Cardiac muscle cell (in vitro differentiated cells and primary cell): ENCODE data around the gene SPOCK2. TPM values are rescaled to one million over a fixed set of nuclear protein-coding genes. Genes with fewer than 3 reads are reported as not detected.
"Not testable (repeated sequence)": the region's sequence is repeated elsewhere in the genome, so short reads cannot be mapped to it uniquely, and the experiment has no call there.

Source experiments
- DNase-seq, 2 donors: peaks; one replicate each; pipeline versions ENCODE4 v3.0.0 to v3.0.0-alpha.2; 2010 to 2017; ENCODE audit warnings: low read depth in 1 of 2, low spot score in 1 of 2
- H3K27ac ChIP-seq: fragments of 200-600 bp; sonication (generic); 2 replicates; pipeline ENCODE4 v1.5.1; 2016
- H3K27me3 ChIP-seq: fragments of 200-600 bp; sonication (generic); 2 replicates; pipeline ENCODE4 v1.6.0; 2016; ENCODE audit warnings: control low read depth
- H3K36me3 ChIP-seq: fragments of 200-600 bp; sonication (generic); 2 replicates; pipeline ENCODE4 v1.5.1; 2016; ENCODE audit warnings: control low read depth
- H3K4me1 ChIP-seq: fragments of 200-600 bp; sonication (generic); 2 replicates; pipeline ENCODE4 v1.8.1; 2017; ENCODE audit warnings: low read depth, mild to moderate bottlenecking, mixed run types
- H3K4me3 ChIP-seq: fragments of 200-600 bp; sonication (generic); 2 replicates; pipeline ENCODE4 v1.5.1; 2016; ENCODE audit warnings: mild to moderate bottlenecking
- H3K9me3 ChIP-seq: fragments of 200-600 bp; sonication (generic); 2 replicates; pipeline ENCODE4 v1.5.1; 2017; ENCODE audit warnings: low read depth, mild to moderate bottlenecking, control low read depth
- CTCF ChIP-seq: IDR thresholded peaks from 2 replicates; pipeline ENCODE4 v1.5.1; 2012; ENCODE audit warnings: low read depth, mild to moderate bottlenecking, low read length
- polyA plus RNA-seq: library from polyadenylated mRNA; unstranded; fragments of >200 nt; fragmentation: Nextera tagmentation; extraction: Ambion mirVana; gene quantifications from 2 replicates; pipeline ENCODE4 v1.2.1, GENCODE V29; 2016
- total RNA-seq: library from RNA; depleted of rRNA; stranded (reverse); fragments of >200 nt; gene quantifications from 2 replicates; pipeline ENCODE4 v1.2.3, GENCODE V29; 2016

Gene SPOCK2
- total RNA-seq (1.3 and 5.0 TPM in 2 replicates), polyA plus RNA-seq (0.85 and 3.9 TPM in 2 replicates)

- no peak within 1 kb of the TSS for H3K27ac ChIP-seq
- DNase-seq: peak in 1 of 2 donors; percentile 20
- TF ChIP-seq CTCF: no peak
These were observed at the start of gene SPOCK2 for GRCh38 chr10:72087969-72088888. SPOCK2 (minus strand) TSS chr10:72088551; CDS start chr10:72088328, 223 bp downstream.

GRCh38 chr10:72137583-72137982, 49.2 kb upstream of the SPOCK2 start:
- DNase-seq: no peak
- Histone ChIP-seq H3K27me3 (no peaks in the 10 kb centered on the region), H3K4me3 (no peak overlapping the region), H3K4me1 (no peaks in the 10 kb centered on the region), H3K9me3 (no peaks in the 10 kb centered on the region), H3K27ac (no peak overlapping the region), H3K36me3 (peaks cover under 1% of the 10 kb centered on the region)
- no peak for TF ChIP-seq CTCF

More at GRCh38 chr10:72087969-72088888, at the start of gene SPOCK2:
- peak within 1 kb of the TSS; percentile 35 for H3K4me3 ChIP-seq
- H3K4me1 ChIP-seq: peaks cover 14% of the 10 kb centered on the region
- no peaks in the 10 kb centered on the region for H3K36me3 ChIP-seq
- no peaks in the 10 kb centered on the region for H3K9me3 ChIP-seq
- H3K27me3 ChIP-seq: peaks cover 64% of the 10 kb centered on the region

GRCh38 chr10:72136225-72136624, 47.9 kb upstream of the SPOCK2 start:
- H3K27me3 ChIP-seq, H3K9me3 ChIP-seq: not testable (repeated sequence)

GRCh38 chr10:72134785-72135767, 46.7 kb upstream of the SPOCK2 start:
- no peaks in the 10 kb centered on the region for H3K27me3 ChIP-seq
- H3K9me3 ChIP-seq: no peaks in the 10 kb centered on the region
- no peak overlapping the region for H3K27ac ChIP-seq
- H3K36me3 ChIP-seq: peaks cover 6% of the 10 kb centered on the region
- TF ChIP-seq CTCF: no peak
- H3K4me3 ChIP-seq: no peak overlapping the region
- no peaks in the 10 kb centered on the region for H3K4me1 ChIP-seq
- no peak for DNase-seq

More at GRCh38 chr10:72136225-72136624, 47.9 kb upstream of the SPOCK2 start:
- H3K27ac ChIP-seq, H3K4me1 ChIP-seq, H3K4me3 ChIP-seq, DNase-seq, H3K36me3 ChIP-seq: not testable (repeated sequence)

GRCh38 chr10:72133517-72133916, 45.2 kb upstream of the SPOCK2 start:
- peak in 1 of 2 donors; percentile 44 for DNase-seq
- Histone ChIP-seq H3K4me3 (no peak overlapping the region), H3K4me1 (no peaks in the 10 kb centered on the region), H3K27ac (no peak overlapping the region), H3K36me3 (peaks cover 6% of the 10 kb centered on the region), H3K9me3 (no peaks in the 10 kb centered on the region), H3K27me3 (no peaks in the 10 kb centered on the region)
- no peak for TF ChIP-seq CTCF
